WTC11 (cell line): Measurements from ENCODE around the gene BRMS1. TPM values are rescaled to one million over a fixed set of nuclear protein-coding genes. Genes with fewer than 3 reads are reported as not detected.

Source experiments
- ATAC-seq: fragments of 200-7000 bp; cut with Tn5 transposase; 2 replicates; pipeline ENCODE4 v1.10.0; 2021; ENCODE audit warnings: mild to moderate bottlenecking, moderate library complexity
- CTCF ChIA-PET: fragments of 300-600 bp; sonication (Branson Sonifier 250); formaldehyde crosslinking; loops from one replicate; lab custom pipeline; 2021; ENCODE audit warnings: antibody characterized with exemption; lab: Charles Lee
- POLR2A ChIA-PET: fragments of 350-600 bp; sonication (Branson Sonifier 250); formaldehyde crosslinking; loops from one replicate; lab custom pipeline; 2021; ENCODE audit warnings: antibody characterized with exemption; lab: Charles Lee
- DNase-seq: peaks from one replicate; pipeline ENCODE4 v3.0.0; 2021; ENCODE audit warnings: low spot score
- H3K27ac Mint-ChIP-seq: 2 replicates; pipeline ENCODE4 v1.8.0; 2021; ENCODE audit warnings: mixed read lengths
- H3K27me3 Mint-ChIP-seq: 2 replicates; pipeline ENCODE4 v1.8.0; 2021; ENCODE audit warnings: low read depth, mild to moderate bottlenecking, moderate library complexity, mixed read lengths
- H3K36me3 Mint-ChIP-seq: 2 replicates; pipeline ENCODE4 v1.8.0; 2021; ENCODE audit warnings: mixed read lengths
- H3K4me1 Mint-ChIP-seq: 2 replicates; pipeline ENCODE4 v1.8.0; 2022; ENCODE audit warnings: mixed read lengths
- H3K4me3 Mint-ChIP-seq: 2 replicates; pipeline ENCODE4 v1.8.0; 2021; ENCODE audit warnings: mild to moderate bottlenecking, moderate library complexity, mixed read lengths
- H3K9me3 Mint-ChIP-seq: 2 replicates; pipeline ENCODE4 v1.8.0; 2021; ENCODE audit warnings: mixed read lengths
- EMX1 ChIP-seq: fragments of 250-450 bp; sonication (Bioruptor Pico); IDR thresholded peaks from 2 replicates; pipeline ENCODE4 v1.8.0; 2021; ENCODE audit warnings: mild to moderate bottlenecking
- FOXJ3 ChIP-seq: sonication (generic); formaldehyde crosslinking; IDR thresholded peaks from 2 replicates; pipeline ENCODE4 v1.9.0; 2021; ENCODE audit warnings: missing genetic modification reagents, mild to moderate bottlenecking, borderline replicate concordance
- GTF2I ChIP-seq: fragments of 250-450 bp; sonication (Bioruptor Pico); conservative IDR thresholded peaks from 2 replicates; pipeline ENCODE4 v1.4.0; 2021; ENCODE audit warnings: mild to moderate bottlenecking
- JAZF1 ChIP-seq: fragments of 250-450 bp; sonication (Bioruptor Pico); IDR thresholded peaks from 2 replicates; pipeline ENCODE4 v1.9.0; 2021; ENCODE audit warnings: moderate library complexity, mild to moderate bottlenecking, inconsistent platforms
- MYBL2 ChIP-seq: sonication (generic); formaldehyde crosslinking; IDR thresholded peaks from 2 replicates; pipeline ENCODE4 v1.8.1; 2023; ENCODE audit warnings: mild to moderate bottlenecking, moderate library complexity, missing genetic modification reagents
- NFE2L1 ChIP-seq: sonication (generic); formaldehyde crosslinking; IDR thresholded peaks from 2 replicates; pipeline ENCODE4 v1.8.1; 2023; ENCODE audit warnings: missing genetic modification reagents
- NR2C2 ChIP-seq: sonication (generic); formaldehyde crosslinking; IDR thresholded peaks from 2 replicates; pipeline ENCODE4 v1.8.0; 2022; ENCODE audit warnings: mild to moderate bottlenecking, missing genetic modification reagents
- TEAD4 ChIP-seq: sonication (generic); formaldehyde crosslinking; IDR thresholded peaks from 2 replicates; pipeline ENCODE4 v1.8.0; 2022; ENCODE audit warnings: mild to moderate bottlenecking, missing genetic modification reagents
- ZNF121 ChIP-seq: sonication (generic); formaldehyde crosslinking; IDR thresholded peaks from 2 replicates; pipeline ENCODE4 v1.8.0; 2023; ENCODE audit warnings: missing genetic modification reagents
- ZNF532 ChIP-seq: fragments of 250-450 bp; sonication (Bioruptor Pico); IDR thresholded peaks from 2 replicates; pipeline ENCODE4 v1.9.0; 2021; ENCODE audit warnings: mild to moderate bottlenecking, borderline replicate concordance
- ZSCAN18 ChIP-seq: fragments of 250-450 bp; sonication (Bioruptor Pico); IDR thresholded peaks from 2 replicates; pipeline ENCODE4 v2.1.2; 2022; ENCODE audit warnings: mild to moderate bottlenecking, moderate library complexity
- total RNA-seq: library from RNA; stranded (reverse); gene quantifications from 3 replicates; pipeline ENCODE4 v1.2.3, GENCODE V29; 2021
- TF ChIP-seq, protein P1 (sequence below): sonication (generic); formaldehyde crosslinking; conservative IDR thresholded peaks from 2 replicates; pipeline ENCODE4 v1.8.1; 2022; ENCODE audit warnings: mild to moderate bottlenecking, missing genetic modification reagents
- TF ChIP-seq, protein P2 (sequence below): fragments of 250-450 bp; sonication (Bioruptor Pico); conservative IDR thresholded peaks from 2 replicates; pipeline ENCODE4 v1.9.0; 2021; ENCODE audit warnings: mild to moderate bottlenecking
- TF ChIP-seq, protein P3 (sequence below): fragments of 250-450 bp; sonication (Bioruptor Pico); IDR thresholded peaks from 2 replicates; pipeline ENCODE4 v1.9.0; 2021; ENCODE audit warnings: mild to moderate bottlenecking
- TF ChIP-seq, protein P4 (sequence below): sonication (generic); formaldehyde crosslinking; IDR thresholded peaks from 2 replicates; pipeline ENCODE4 v1.8.0; 2022; ENCODE audit warnings: missing genetic modification reagents

BRMS1 gene
- total RNA-seq, 1 experiment from 2014 or later = 44.5 TPM

DNA sequence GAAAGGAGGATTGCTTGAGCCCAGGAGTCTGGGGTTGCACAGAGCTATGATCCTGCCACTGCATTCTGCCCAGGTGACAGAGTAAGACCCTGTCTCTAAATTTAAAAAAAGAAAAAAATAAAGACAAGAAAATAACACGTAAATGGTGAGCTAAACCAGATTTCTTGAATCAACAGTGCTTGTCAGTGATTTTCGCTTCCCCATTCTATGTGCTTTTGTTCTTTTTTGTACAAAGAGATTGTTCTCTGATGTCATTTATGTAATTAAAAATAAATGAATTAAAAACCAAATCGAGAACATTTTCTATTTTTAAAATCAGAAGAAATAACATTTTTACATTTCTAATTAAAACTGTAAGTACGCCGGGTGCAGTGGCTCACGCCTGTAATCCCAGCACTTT is 46.4 kb upstream of the BRMS1 start:
- ChIA-PET CTCF (interaction anchor here (1.2 to 3.5 kb wide), 2 partner anchors 19 to 80 kb away, joined by 3 to 45 read pairs; partner anchors contain the start of gene SLC29A2), POLR2A (no interaction called here)
- TF ChIP-seq EMX1 (CRISPR knock-in tag) (no peak), TEAD4 (no peak), ZNF532 (no peak), MYBL2 (CRISPR knock-in tag) (no peak), FOXJ3 (no peak), NR2C2 (no peak), ZNF121 (no peak), GTF2I (CRISPR knock-in tag) (no peak), ZSCAN18 (CRISPR knock-in tag) (no peak), NFE2L1 (CRISPR knock-in tag) (no peak), JAZF1 (CRISPR knock-in tag) (no peak)
- TF ChIP-seq, protein P1, sequence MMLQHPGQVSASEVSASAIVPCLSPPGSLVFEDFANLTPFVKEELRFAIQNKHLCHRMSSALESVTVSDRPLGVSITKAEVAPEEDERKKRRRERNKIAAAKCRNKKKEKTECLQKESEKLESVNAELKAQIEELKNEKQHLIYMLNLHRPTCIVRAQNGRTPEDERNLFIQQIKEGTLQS (CRISPR knock-in tag) = no peak
- TF ChIP-seq, protein P2, sequence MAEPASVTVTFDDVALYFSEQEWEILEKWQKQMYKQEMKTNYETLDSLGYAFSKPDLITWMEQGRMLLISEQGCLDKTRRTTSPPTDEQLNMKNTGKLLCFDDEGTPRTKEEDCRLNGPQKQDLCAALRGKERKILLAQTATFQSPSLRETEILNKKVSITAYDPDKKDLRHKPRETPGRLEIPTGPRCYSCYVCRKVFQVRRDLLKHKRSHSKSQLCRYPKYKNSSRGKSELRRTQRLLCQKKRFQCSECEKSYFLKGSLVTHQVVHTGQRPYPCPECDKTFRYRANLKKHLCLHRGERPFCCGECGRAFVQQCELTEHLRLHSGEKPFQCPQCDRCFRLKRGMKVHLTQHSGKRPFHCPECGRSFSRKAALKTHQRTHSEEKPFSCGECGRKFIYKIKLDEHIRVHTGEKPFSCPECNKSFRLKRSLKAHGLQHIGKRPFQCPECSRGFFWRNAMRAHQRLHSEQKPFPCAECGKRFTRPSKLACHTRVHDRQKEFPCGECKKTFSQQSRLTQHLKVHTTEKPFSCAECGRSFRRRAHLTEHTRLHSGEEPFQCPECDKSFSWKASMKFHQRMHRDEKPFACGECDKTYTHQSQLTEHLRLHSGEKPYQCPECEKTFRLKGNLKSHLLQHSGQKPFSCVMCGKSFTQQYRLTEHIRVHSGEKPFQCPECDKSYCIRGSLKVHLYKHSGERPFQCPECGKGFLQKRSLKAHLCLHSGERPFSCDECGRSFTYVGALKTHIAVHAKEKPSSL = no peak
- TF ChIP-seq, protein P3, sequence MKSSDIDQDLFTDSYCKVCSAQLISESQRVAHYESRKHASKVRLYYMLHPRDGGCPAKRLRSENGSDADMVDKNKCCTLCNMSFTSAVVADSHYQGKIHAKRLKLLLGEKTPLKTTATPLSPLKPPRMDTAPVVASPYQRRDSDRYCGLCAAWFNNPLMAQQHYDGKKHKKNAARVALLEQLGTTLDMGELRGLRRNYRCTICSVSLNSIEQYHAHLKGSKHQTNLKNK (CRISPR knock-in tag) = no peak
- TF ChIP-seq, protein P4, sequence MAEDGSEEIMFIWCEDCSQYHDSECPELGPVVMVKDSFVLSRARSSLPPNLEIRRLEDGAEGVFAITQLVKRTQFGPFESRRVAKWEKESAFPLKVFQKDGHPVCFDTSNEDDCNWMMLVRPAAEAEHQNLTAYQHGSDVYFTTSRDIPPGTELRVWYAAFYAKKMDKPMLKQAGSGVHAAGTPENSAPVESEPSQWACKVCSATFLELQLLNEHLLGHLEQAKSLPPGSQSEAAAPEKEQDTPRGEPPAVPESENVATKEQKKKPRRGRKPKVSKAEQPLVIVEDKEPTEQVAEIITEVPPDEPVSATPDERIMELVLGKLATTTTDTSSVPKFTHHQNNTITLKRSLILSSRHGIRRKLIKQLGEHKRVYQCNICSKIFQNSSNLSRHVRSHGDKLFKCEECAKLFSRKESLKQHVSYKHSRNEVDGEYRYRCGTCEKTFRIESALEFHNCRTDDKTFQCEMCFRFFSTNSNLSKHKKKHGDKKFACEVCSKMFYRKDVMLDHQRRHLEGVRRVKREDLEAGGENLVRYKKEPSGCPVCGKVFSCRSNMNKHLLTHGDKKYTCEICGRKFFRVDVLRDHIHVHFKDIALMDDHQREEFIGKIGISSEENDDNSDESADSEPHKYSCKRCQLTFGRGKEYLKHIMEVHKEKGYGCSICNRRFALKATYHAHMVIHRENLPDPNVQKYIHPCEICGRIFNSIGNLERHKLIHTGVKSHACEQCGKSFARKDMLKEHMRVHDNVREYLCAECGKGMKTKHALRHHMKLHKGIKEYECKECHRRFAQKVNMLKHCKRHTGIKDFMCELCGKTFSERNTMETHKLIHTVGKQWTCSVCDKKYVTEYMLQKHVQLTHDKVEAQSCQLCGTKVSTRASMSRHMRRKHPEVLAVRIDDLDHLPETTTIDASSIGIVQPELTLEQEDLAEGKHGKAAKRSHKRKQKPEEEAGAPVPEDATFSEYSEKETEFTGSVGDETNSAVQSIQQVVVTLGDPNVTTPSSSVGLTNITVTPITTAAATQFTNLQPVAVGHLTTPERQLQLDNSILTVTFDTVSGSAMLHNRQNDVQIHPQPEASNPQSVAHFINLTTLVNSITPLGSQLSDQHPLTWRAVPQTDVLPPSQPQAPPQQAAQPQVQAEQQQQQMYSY (CRISPR knock-in tag) = no peak
- Mint-ChIP-seq H3K4me1 (peaks cover 1% of the 10 kb centered on the region; the same call in 1 of the 2 replicates), H3K27me3 (peaks cover 19% of the 10 kb centered on the region), H3K4me3 (no peak overlapping the region), H3K36me3 (no peaks in the 10 kb centered on the region), H3K9me3 (no peaks in the 10 kb centered on the region), H3K27ac (no peak overlapping the region)
- ATAC-seq (no peak), DNase-seq (no peak)
